Gastrocnemius medialis (tissue), 4 donors: Measurements from ENCODE around the gene METAP1D. TPM values are rescaled to one million over a fixed set of nuclear protein-coding genes. Genes with fewer than 3 reads are reported as not detected.

Experiments
- ATAC-seq, 2 donors: fragments of 150-250 bp; one replicate each; pipeline ENCODE4 v1.9.1; 2016
- DNase-seq, 2 donors: peaks; one replicate each; pipeline ENCODE4 v3.0.0-alpha.2; 2019
- H3K27ac ChIP-seq, 4 donors: fragments of 200-600 bp; sonication (generic); 1 replicate in 1 of 4; 2 replicates in 3 of 4; pipeline ENCODE4 v1.5.1; 2016 to 2018; ENCODE audit warnings: mild to moderate bottlenecking in 2 of 4, moderate library complexity in 1 of 4
- H3K27me3 ChIP-seq, 3 donors: fragments of 200-600 bp; sonication (generic) in 2 of 3; 1 replicate in 1 of 3; 2 replicates in 2 of 3; pipeline versions ENCODE4 v1.5.1 to v1.6.0; 2016 to 2019; ENCODE audit warnings: mild to moderate bottlenecking in 1 of 3, moderate library complexity in 1 of 3
- H3K36me3 ChIP-seq, 2 donors: fragments of 200-600 bp; sonication (generic) in 1 of 2; one replicate each; pipeline ENCODE4 v1.5.1; 2017 to 2018
- H3K4me1 ChIP-seq, 2 donors: fragments of 200-600 bp; sonication (generic) in 1 of 2; one replicate each; pipeline ENCODE4 v1.5.1; 2016 to 2017; ENCODE audit warnings: mild to moderate bottlenecking in 2 of 2
- H3K4me3 ChIP-seq, 4 donors: fragments of 200-600 bp; sonication (generic) in 3 of 4; 1 replicate in 1 of 4; 2 replicates in 3 of 4; pipeline ENCODE4 v1.5.1; 2016 to 2019; ENCODE audit warnings: mild to moderate bottlenecking in 2 of 4
- H3K9me3 ChIP-seq, 3 donors: fragments of 200-600 bp; sonication (generic) in 2 of 3; 1 replicate in 1 of 3; 2 replicates in 2 of 3; pipeline ENCODE4 v1.5.1; 2016 to 2019
- CTCF ChIP-seq, 5 experiments: fragments of 450-650 bp in 3 of 5; fragments of 200-600 bp in 2 of 5; sonication (generic) in 2 of 5; IDR thresholded peaks in 4 of 5; conservative IDR thresholded peaks in 1 of 5; 1 replicate in 4 of 5; 2 replicates in 1 of 5; pipeline ENCODE4 v1.5.1; 2016 to 2019; ENCODE audit warnings: antibody characterized with exemption in 5 of 5, mild to moderate bottlenecking in 3 of 5, moderate library complexity in 3 of 5
- POLR2A ChIP-seq, 2 donors: fragments of 450-650 bp; IDR thresholded peaks; one replicate each; pipeline ENCODE4 v1.6.1; 2017; ENCODE audit warnings: antibody characterized with exemption in 2 of 2, mild to moderate bottlenecking in 2 of 2, moderate library complexity in 2 of 2
- in situ Hi-C, 4 donors: fragments of 200-750 bp; cut with MboI; loops; one replicate each; pipeline versions ENCODE4 v1.15.0 to v1.8.0; 2017; ENCODE audit warnings: low sequenced_read_pairs in 4 of 4
- intact Hi-C: fragments of 100-400 bp; cut with DNase I; formaldehyde crosslinking; loops from one replicate; pipeline ENCODE4 v1.15.1; 2023; ENCODE audit warnings: low total_unique reads
- total RNA-seq, 4 donors: library from RNA; depleted of rRNA; stranded (reverse); fragments of >200 nt; gene quantifications; one replicate each; pipeline versions ENCODE4 v1.1.0 to v1.2.3, GENCODE V29; 2016

The METAP1D gene
- total RNA-seq, 4 donors from 2014 or later = 4.3 to 14.3 (median 9.7) TPM

GRCh38 chr2:172091000-172091641, 91.4 kb downstream of the METAP1D start:
- no peak overlapping the region for H3K27ac ChIP-seq
- DNase-seq = no peak

GRCh38 chr2:172091761-172092566, 92.2 kb downstream of the METAP1D start:
- Histone ChIP-seq H3K4me3 (no peak overlapping the region), H3K4me1 (peaks cover 18 to 34% of the 10 kb centered on the region in 2 donors), H3K27me3 (peaks cover 98 to 100% (median 100%) of the 10 kb centered on the region in 3 donors), H3K9me3 (no peaks in the 10 kb centered on the region), H3K27ac (no peak overlapping the region), H3K36me3 (no peaks in the 10 kb centered on the region)
- no peak for DNase-seq
- in situ Hi-C loops = loop anchor here in 1 of 4 donors (25.0 kb wide), 1 partner anchor 280 kb away; no protein-coding TSS in a partner anchor
- ATAC-seq = no peak
- no peak for TF ChIP-seq POLR2A (IDR thresholded peaks at IDR 0.05)
- no peak for TF ChIP-seq CTCF (IDR thresholded peaks at IDR 0.05 in 4 of 5, conservative IDR thresholded peaks at IDR 0.05 in 1 of 5)
- intact Hi-C loops = no loop called here

More at GRCh38 chr2:172091000-172091641, 91.4 kb downstream of the METAP1D start:
- in situ Hi-C loops (loop anchor here in 1 of 4 donors (25.0 kb wide), 1 partner anchor 279 kb away; no protein-coding TSS in a partner anchor), intact Hi-C loops (no loop called here)
- no peak overlapping the region for H3K4me3 ChIP-seq
- no peak for TF ChIP-seq CTCF (IDR thresholded peaks at IDR 0.05 in 4 of 5, conservative IDR thresholded peaks at IDR 0.05 in 1 of 5)
- no peaks in the 10 kb centered on the region for H3K36me3 ChIP-seq
- no peaks in the 10 kb centered on the region for H3K9me3 ChIP-seq
- H3K27me3 ChIP-seq = peaks cover 98 to 100% (median 100%) of the 10 kb centered on the region in 3 donors
- no peak for ATAC-seq
- H3K4me1 ChIP-seq = peaks cover 17 to 34% of the 10 kb centered on the region in 2 donors

GRCh38 chr2:172092716-172093415, 93.1 kb downstream of the METAP1D start:
- TF ChIP-seq CTCF (IDR thresholded peaks at IDR 0.05 in 4 of 5, conservative IDR thresholded peaks at IDR 0.05 in 1 of 5) = no peak
- no peak for TF ChIP-seq POLR2A (IDR thresholded peaks at IDR 0.05)
- in situ Hi-C loops = loop anchor here in 1 of 4 donors (25.0 kb wide), 1 partner anchor 281 kb away; no protein-coding TSS in a partner anchor

GRCh38 chr2:172093416-172094293, 93.9 kb downstream of the METAP1D start:
- Histone ChIP-seq H3K27me3 (peaks cover 98 to 100% (median 100%) of the 10 kb centered on the region in 3 donors), H3K4me1 (peaks cover 23 to 40% of the 10 kb centered on the region in 2 donors), H3K4me3 (peak overlapping the region in 1 of 4 donors; percentile 71), H3K27ac (no peak overlapping the region), H3K36me3 (no peaks in the 10 kb centered on the region), H3K9me3 (no peaks in the 10 kb centered on the region)
- DNase-seq (no peak), ATAC-seq (no peak)
- intact Hi-C loops = no loop called here
- in situ Hi-C loops = loop anchor here in 1 of 4 donors (25.0 kb wide), 1 partner anchor 281 kb away; no protein-coding TSS in a partner anchor
- TF ChIP-seq POLR2A (IDR thresholded peaks at IDR 0.05) (no peak), CTCF (IDR thresholded peaks at IDR 0.05 in 4 of 5, conservative IDR thresholded peaks at IDR 0.05 in 1 of 5) (no peak)

More at GRCh38 chr2:172092716-172093415, 93.1 kb downstream of the METAP1D start:
- Histone ChIP-seq H3K27ac (no peak overlapping the region), H3K4me1 (peaks cover 23 to 38% of the 10 kb centered on the region in 2 donors), H3K27me3 (peaks cover 98 to 100% (median 100%) of the 10 kb centered on the region in 3 donors), H3K4me3 (no peak overlapping the region), H3K9me3 (no peaks in the 10 kb centered on the region), H3K36me3 (no peaks in the 10 kb centered on the region)
- DNase-seq = no peak
- no peak for ATAC-seq
- intact Hi-C loops = no loop called here
